Hepatocyte (in vitro differentiated cells): ENCODE measurements around the gene DCAF8L1. TPM values are rescaled to one million over a fixed set of nuclear protein-coding genes. Genes with fewer than 3 reads are reported as not detected.

ENCODE experiments used
- DNase-seq: peaks from one replicate; pipeline ENCODE4 v3.0.0-alpha.2; 2016; ENCODE audit warnings: low spot score
- H2AFZ ChIP-seq: fragments of 200-600 bp; sonication (generic); 2 replicates; pipeline ENCODE4 v1.6.0; 2016; ENCODE audit warnings: antibody characterized with exemption, mild to moderate bottlenecking
- H3K27ac ChIP-seq: fragments of 200-600 bp; sonication (generic); 2 replicates; pipeline ENCODE4 v1.5.1; 2016; ENCODE audit warnings: mild to moderate bottlenecking
- H3K27me3 ChIP-seq: fragments of 200-600 bp; sonication (generic); 2 replicates; pipeline ENCODE4 v1.6.1; 2016
- H3K36me3 ChIP-seq: fragments of 200-600 bp; sonication (generic); replicated peaks from 2 replicates; pipeline ENCODE4 v1.5.1; 2016; ENCODE audit warnings: low read depth; ENCODE audit not compliant: insufficient read depth
- H3K4me1 ChIP-seq: fragments of 200-600 bp; sonication (generic); 2 replicates; pipeline ENCODE4 v1.5.1; 2016; ENCODE audit warnings: mild to moderate bottlenecking, moderate library complexity; ENCODE audit not compliant: insufficient read depth
- H3K4me2 ChIP-seq: fragments of 200-600 bp; sonication (generic); 2 replicates; pipeline ENCODE4 v1.6.0; 2016
- H3K4me3 ChIP-seq: fragments of 200-600 bp; sonication (generic); 2 replicates; pipeline ENCODE4 v1.5.1; 2016; ENCODE audit warnings: mild to moderate bottlenecking
- H3K79me2 ChIP-seq: fragments of 200-600 bp; sonication (generic); 2 replicates; pipeline ENCODE4 v1.6.0; 2017; ENCODE audit warnings: mild to moderate bottlenecking
- H3K9me2 ChIP-seq: fragments of 200-600 bp; sonication (generic); replicated peaks from 2 replicates; pipeline ENCODE4 v1.6.0; 2017; ENCODE audit warnings: mild to moderate bottlenecking; ENCODE audit not compliant: insufficient read depth
- H3K9me3 ChIP-seq: fragments of 200-600 bp; sonication (generic); 2 replicates; pipeline ENCODE4 v1.5.1; 2016; ENCODE audit warnings: low read depth, mild to moderate bottlenecking
- H4K20me1 ChIP-seq: fragments of 200-600 bp; sonication (generic); 2 replicates; pipeline ENCODE4 v1.6.0; 2016; ENCODE audit warnings: mild to moderate bottlenecking; ENCODE audit not compliant: insufficient read depth, poor library complexity, severe bottlenecking
- EZH2 ChIP-seq: fragments of 200-600 bp; sonication (generic); IDR thresholded peaks from 2 replicates; pipeline ENCODE4 v1.6.1; 2016; ENCODE audit warnings: antibody characterized with exemption, mild to moderate bottlenecking, borderline replicate concordance
- EZH2phosphoT487 ChIP-seq: fragments of 200-600 bp; sonication (generic); IDR thresholded peaks from one replicate; pipeline ENCODE4 v1.6.1; 2018; ENCODE audit warnings: antibody characterized with exemption, mild to moderate bottlenecking, low read depth, moderate library complexity; ENCODE audit not compliant: unreplicated experiment, severe bottlenecking
- WGBS: methylation state at CpG from one replicate; pipeline ENCODE4 v1.1.6; 2016; ENCODE audit warnings: low lambda C conversion rate; ENCODE audit errors: missing lambda C conversion rate; 5-methylcytosine and 5-hydroxymethylcytosine counted together
- polyA plus RNA-seq: library from polyadenylated mRNA; unstranded; fragments of >200 nt; fragmentation: Nextera tagmentation; extraction: Ambion mirVana; gene quantifications from 2 replicates; pipeline ENCODE4 v1.2.1, GENCODE V29; 2016
- total RNA-seq: library from RNA; depleted of rRNA; stranded (reverse); fragments of >200 nt; gene quantifications from 2 replicates; pipeline ENCODE4 v1.2.3, GENCODE V29; 2014
- TF ChIP-seq, protein P1 (sequence below): fragments of 200-600 bp; sonication (generic); IDR thresholded peaks from 2 replicates; pipeline ENCODE4 v1.5.1; 2016; ENCODE audit warnings: antibody characterized with exemption, mild to moderate bottlenecking; ENCODE audit not compliant: poor library complexity

The DCAF8L1 gene
- total and polyA plus RNA-seq, 2 experiments from 2014 or later: not detected

- Histone ChIP-seq H4K20me1 (no peaks in the 10 kb centered on the region), H3K4me2 (no peak overlapping the region), H2AFZ (no peak overlapping the region), H3K27ac (no peak overlapping the region), H3K9me3 (no peaks in the 10 kb centered on the region), H3K79me2 (no peaks in the 10 kb centered on the region), H3K27me3 (no peaks in the 10 kb centered on the region), H3K36me3 (no peaks in the 10 kb centered on the region), H3K4me3 (no peak overlapping the region), H3K9me2 (no peaks in the 10 kb centered on the region), H3K4me1 (no peaks in the 10 kb centered on the region)
- 59% methylated on average over 4 of the region's 4 CpGs for WGBS
- no peak for DNase-seq
- TF ChIP-seq EZH2: no peak
- no peak for TF ChIP-seq EZH2phosphoT487
- TF ChIP-seq, protein P1, sequence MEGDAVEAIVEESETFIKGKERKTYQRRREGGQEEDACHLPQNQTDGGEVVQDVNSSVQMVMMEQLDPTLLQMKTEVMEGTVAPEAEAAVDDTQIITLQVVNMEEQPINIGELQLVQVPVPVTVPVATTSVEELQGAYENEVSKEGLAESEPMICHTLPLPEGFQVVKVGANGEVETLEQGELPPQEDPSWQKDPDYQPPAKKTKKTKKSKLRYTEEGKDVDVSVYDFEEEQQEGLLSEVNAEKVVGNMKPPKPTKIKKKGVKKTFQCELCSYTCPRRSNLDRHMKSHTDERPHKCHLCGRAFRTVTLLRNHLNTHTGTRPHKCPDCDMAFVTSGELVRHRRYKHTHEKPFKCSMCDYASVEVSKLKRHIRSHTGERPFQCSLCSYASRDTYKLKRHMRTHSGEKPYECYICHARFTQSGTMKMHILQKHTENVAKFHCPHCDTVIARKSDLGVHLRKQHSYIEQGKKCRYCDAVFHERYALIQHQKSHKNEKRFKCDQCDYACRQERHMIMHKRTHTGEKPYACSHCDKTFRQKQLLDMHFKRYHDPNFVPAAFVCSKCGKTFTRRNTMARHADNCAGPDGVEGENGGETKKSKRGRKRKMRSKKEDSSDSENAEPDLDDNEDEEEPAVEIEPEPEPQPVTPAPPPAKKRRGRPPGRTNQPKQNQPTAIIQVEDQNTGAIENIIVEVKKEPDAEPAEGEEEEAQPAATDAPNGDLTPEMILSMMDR: no peak
These were observed 5.0 kb downstream of the DCAF8L1 start for GRCh38 chrX:27976284-27976683.

DNA sequence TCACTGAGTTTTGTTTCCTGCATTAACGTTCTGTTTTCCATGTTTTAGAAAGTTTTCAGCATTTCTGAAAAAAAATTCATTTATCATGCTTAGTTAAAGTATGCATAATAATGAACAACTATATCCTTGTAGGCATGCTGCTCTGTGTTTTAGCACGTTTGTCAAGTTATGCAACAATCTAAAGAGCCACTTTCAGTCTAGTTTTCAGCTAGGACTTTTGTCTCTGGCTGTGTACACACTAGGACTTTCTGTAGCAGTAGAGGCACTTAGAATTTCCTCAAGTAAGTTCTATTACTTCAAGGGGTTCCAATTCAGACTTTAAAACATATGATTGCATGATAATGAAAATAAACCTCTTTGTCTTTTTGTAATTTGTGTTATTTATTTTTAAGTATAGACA is 12.4 kb downstream of the DCAF8L1 start:
- no peaks in the 10 kb centered on the region for H3K27me3 ChIP-seq
- no peaks in the 10 kb centered on the region for H3K9me2 ChIP-seq
- TF ChIP-seq EZH2 (no peak), EZH2phosphoT487 (no peak)
- TF ChIP-seq, protein P1: no peak
- no peak overlapping the region for H3K27ac ChIP-seq
- DNase-seq: no peak
- peak overlapping the region; percentile 9 for H2AFZ ChIP-seq
- no peak overlapping the region for H3K4me2 ChIP-seq
- no peaks in the 10 kb centered on the region for H3K9me3 ChIP-seq
- no peak overlapping the region for H3K4me3 ChIP-seq
- no peaks in the 10 kb centered on the region for H3K4me1 ChIP-seq
- no peaks in the 10 kb centered on the region for H4K20me1 ChIP-seq
- H3K79me2 ChIP-seq: no peaks in the 10 kb centered on the region
- no peaks in the 10 kb centered on the region for H3K36me3 ChIP-seq
- 41% methylated on average over 2 of the region's 2 CpGs for WGBS

DNA sequence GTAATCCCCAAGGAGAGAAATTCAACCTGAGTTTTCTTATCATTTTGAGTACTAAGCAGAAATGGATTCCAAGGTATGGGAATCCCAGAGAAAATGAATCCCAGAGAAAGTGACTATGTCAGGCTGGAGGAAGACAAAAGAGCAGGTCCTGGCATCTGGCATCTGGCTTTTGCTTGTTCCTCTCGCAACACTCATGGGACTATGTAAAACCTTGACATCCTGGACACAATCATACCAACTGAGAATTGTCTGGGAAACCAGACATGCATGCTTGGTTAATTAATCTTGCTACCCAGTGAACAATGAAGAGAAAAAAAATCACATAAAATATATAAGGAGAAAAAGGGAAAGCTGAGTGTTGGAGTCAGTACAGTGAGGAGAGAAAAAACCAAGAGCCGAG is 12.9 kb downstream of the DCAF8L1 start:
- Histone ChIP-seq H3K27me3 (no peaks in the 10 kb centered on the region), H3K36me3 (no peaks in the 10 kb centered on the region), H3K4me1 (no peaks in the 10 kb centered on the region), H3K27ac (no peak overlapping the region), H2AFZ (peak overlapping the region; percentile 9), H3K9me2 (no peaks in the 10 kb centered on the region), H3K4me3 (no peak overlapping the region), H3K4me2 (no peak overlapping the region), H4K20me1 (no peaks in the 10 kb centered on the region), H3K9me3 (no peaks in the 10 kb centered on the region), H3K79me2 (no peaks in the 10 kb centered on the region)
- 72% methylated on average over 2 of the region's 2 CpGs for WGBS
- DNase-seq: no peak
- no peak for TF ChIP-seq EZH2phosphoT487
- TF ChIP-seq, protein P1: no peak
- no peak for TF ChIP-seq EZH2

- TF ChIP-seq EZH2: no peak
- TF ChIP-seq EZH2phosphoT487: no peak
- TF ChIP-seq, protein P1: no peak
- Histone ChIP-seq H3K4me3 (no peak overlapping the region), H3K36me3 (no peaks in the 10 kb centered on the region), H3K27me3 (no peaks in the 10 kb centered on the region), H3K9me3 (no peaks in the 10 kb centered on the region), H3K27ac (no peak overlapping the region), H3K4me2 (no peak overlapping the region), H4K20me1 (no peaks in the 10 kb centered on the region), H3K79me2 (no peaks in the 10 kb centered on the region), H2AFZ (no peak overlapping the region), H3K4me1 (no peaks in the 10 kb centered on the region), H3K9me2 (no peaks in the 10 kb centered on the region)
- peak; percentile 21 for DNase-seq
- WGBS: 43% methylated on average over 1 of the region's 1 CpG
These were observed 14.3 kb downstream of the DCAF8L1 start for GRCh38 chrX:27966955-27967354.
